ENCODE measurements around the gene FEM1B. TPM values are rescaled to one million over a fixed set of nuclear protein-coding genes. Genes with fewer than 3 reads are reported as not detected.

FEM1B gene
- total and polyA plus RNA-seq, 3 donors from 2014 or later: 65.8 to 122 (median 86.3) TPM

- no peaks in the 10 kb centered on the region for H3K36me3 ChIP-seq (ENCODE audit: low read depth, missing control alignments)
Observed at GRCh38 chr15:68340726-68341671, 63.5 kb downstream of the FEM1B start.

DNA sequence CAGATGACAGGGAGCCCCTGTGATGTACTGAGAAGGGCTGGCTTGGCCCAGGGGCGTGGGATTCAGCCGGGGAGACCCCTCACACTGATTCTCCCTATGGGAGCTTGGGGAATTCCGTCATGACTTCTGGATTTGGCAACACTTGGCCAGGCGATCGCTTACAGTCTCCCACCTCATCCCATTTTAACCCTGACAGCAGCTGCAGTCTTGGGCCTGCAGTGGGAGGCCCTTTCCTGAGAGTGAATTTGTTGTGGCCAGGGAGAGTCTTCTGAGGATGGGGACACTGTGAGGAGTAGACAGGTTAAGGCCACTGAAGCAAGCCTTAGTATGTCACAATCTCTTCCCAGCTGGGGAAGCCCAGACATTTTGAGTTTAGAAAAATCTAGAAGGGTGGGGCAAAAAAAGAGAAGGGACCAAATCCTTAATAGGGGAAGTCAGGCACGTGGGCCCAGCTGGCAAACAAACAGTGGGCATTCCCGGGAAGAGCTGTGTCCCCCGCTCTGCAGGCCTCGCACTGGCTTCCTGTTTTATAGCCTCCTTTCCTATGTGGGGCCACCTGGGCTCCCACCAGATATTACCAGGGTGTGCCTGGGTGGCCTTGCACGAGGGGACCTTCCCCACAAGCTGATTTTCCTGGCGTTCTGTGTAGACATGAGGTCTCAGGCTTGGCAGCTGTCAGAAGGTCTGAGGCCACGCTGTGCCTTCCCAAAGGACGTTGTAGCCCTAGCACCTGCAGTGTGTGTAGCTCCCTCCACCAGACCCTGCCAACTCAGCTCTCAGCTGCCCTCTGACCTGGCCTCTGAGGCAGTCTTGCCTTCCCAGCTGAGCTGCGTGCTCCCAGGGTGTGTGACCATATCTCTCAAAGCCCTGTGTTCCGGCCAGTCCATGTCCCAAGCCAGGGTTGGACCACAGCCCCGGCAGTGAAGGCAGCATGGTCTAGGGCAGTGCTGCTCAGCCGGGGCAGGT is 64.5 kb downstream of the FEM1B start:
- TF ChIP-seq POLR2A (IDR thresholded peaks at IDR 0.05): no peak
- TF ChIP-seq, protein P1, sequence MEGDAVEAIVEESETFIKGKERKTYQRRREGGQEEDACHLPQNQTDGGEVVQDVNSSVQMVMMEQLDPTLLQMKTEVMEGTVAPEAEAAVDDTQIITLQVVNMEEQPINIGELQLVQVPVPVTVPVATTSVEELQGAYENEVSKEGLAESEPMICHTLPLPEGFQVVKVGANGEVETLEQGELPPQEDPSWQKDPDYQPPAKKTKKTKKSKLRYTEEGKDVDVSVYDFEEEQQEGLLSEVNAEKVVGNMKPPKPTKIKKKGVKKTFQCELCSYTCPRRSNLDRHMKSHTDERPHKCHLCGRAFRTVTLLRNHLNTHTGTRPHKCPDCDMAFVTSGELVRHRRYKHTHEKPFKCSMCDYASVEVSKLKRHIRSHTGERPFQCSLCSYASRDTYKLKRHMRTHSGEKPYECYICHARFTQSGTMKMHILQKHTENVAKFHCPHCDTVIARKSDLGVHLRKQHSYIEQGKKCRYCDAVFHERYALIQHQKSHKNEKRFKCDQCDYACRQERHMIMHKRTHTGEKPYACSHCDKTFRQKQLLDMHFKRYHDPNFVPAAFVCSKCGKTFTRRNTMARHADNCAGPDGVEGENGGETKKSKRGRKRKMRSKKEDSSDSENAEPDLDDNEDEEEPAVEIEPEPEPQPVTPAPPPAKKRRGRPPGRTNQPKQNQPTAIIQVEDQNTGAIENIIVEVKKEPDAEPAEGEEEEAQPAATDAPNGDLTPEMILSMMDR (IDR thresholded peaks at IDR 0.05): no peak

More at GRCh38 chr15:68340726-68341671, 63.5 kb downstream of the FEM1B start:
- TF ChIP-seq, protein P1 (IDR thresholded peaks at IDR 0.05): no peak
- TF ChIP-seq POLR2A (IDR thresholded peaks at IDR 0.05): no peak
- WGBS, 2 donors: 44 to 50% methylated on average over 14 to 15 of the region's 15 CpGs
- no peak overlapping the region for H3K4me3 ChIP-seq
- H3K4me1 ChIP-seq: peaks cover 29% of the 10 kb centered on the region
- peak; percentile 29 for DNase-seq
- no peaks in the 10 kb centered on the region for H3K27me3 ChIP-seq
- peak overlapping the region; percentile 72 to 82 for H3K27ac ChIP-seq
- intact Hi-C loops (cut with DNase I; ENCODE audit: low total_unique reads): no loop called here
- no peaks in the 10 kb centered on the region for H3K9me3 ChIP-seq

GRCh38 chr15:68343579-68344225 is 66.2 kb downstream of the FEM1B start:
- Histone ChIP-seq H3K9me3 (no peaks in the 10 kb centered on the region), H3K27me3 (no peaks in the 10 kb centered on the region), H3K27ac (peak overlapping the region in 1 of 2 donors; percentile 82), H3K36me3 (ENCODE audit: low read depth, missing control alignments) (no peaks in the 10 kb centered on the region), H3K4me1 (peaks cover 29% of the 10 kb centered on the region), H3K4me3 (no peak overlapping the region)
- TF ChIP-seq, protein P1 (IDR thresholded peaks at IDR 0.05): no peak
- TF ChIP-seq POLR2A (IDR thresholded peaks at IDR 0.05): no peak
- intact Hi-C loops (cut with DNase I; ENCODE audit: low total_unique reads): no loop called here
- DNase-seq: no peak
- WGBS, 2 donors: 86 to 93% methylated on average over 11 to 14 of the region's 14 CpGs

More for the DNA sequence above, 64.5 kb downstream of the FEM1B start:
- peak; percentile 25 for DNase-seq
- intact Hi-C loops (cut with DNase I; ENCODE audit: low total_unique reads): no loop called here
- H3K27me3 ChIP-seq: no peaks in the 10 kb centered on the region
- H3K9me3 ChIP-seq: no peaks in the 10 kb centered on the region
- H3K27ac ChIP-seq: peak overlapping the region; percentile 72 to 82
- no peak overlapping the region for H3K4me3 ChIP-seq
- peaks cover 29% of the 10 kb centered on the region for H3K4me1 ChIP-seq
- H3K36me3 ChIP-seq (ENCODE audit: low read depth, missing control alignments): no peaks in the 10 kb centered on the region
- 37 to 45% methylated on average over 15 to 17 of the region's 17 CpGs for whole genome bisulfite sequencing, 2 donors

DNA sequence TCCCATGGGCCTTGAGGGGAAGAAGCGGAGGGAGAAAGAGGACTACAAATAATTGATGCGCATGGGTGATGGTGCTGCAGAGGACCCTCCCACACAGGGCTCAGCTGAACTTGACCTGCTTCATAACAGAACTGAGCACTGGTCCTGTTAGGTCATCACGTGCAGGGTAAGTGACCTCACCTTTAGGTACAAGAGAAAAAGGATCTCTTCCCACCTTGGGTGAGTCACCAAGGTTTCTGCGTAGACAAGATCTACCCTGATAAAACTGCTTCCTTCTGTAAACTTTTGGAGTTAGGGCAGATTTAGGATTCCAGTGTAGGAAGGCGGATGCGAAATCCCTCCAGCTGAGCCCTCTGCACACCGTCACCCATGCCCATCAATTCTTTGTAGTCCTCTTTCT is 67.1 kb downstream of the FEM1B start:
- intact Hi-C loops (cut with DNase I; ENCODE audit: low total_unique reads): no loop called here
- Histone ChIP-seq H3K9me3 (no peaks in the 10 kb centered on the region), H3K36me3 (ENCODE audit: low read depth, missing control alignments) (no peaks in the 10 kb centered on the region), H3K4me1 (peaks cover 29% of the 10 kb centered on the region), H3K27me3 (no peaks in the 10 kb centered on the region), H3K27ac (no peak overlapping the region), H3K4me3 (no peak overlapping the region)
- WGBS, 2 donors: 94 to 98% methylated on average over 7 of the region's 7 CpGs
- TF ChIP-seq POLR2A (IDR thresholded peaks at IDR 0.05): no peak
- TF ChIP-seq, protein P1 (IDR thresholded peaks at IDR 0.05): no peak
- no peak for DNase-seq

Other genes with a start within 250 kb of the FEM1B start
- 10 to 100 TPM; 60.5 to 87.6 TPM for gene PIAS1, start 223.4 kb upstream of the FEM1B start, total RNA-seq
- gene PIAS1, start 223.4 kb upstream of the FEM1B start, polyA plus RNA-seq (ENCODE audit: insufficient read depth, low read depth, low replicate concordance): 57.2 TPM
- gene CALML4, start 72.4 kb upstream of the FEM1B start, total RNA-seq: 10 to 100 TPM in 1 of 2 donors, 1 to 10 TPM in 1; 6.8 to 10.4 TPM
- 10.5 TPM for gene CALML4, start 72.4 kb upstream of the FEM1B start, polyA plus RNA-seq (ENCODE audit: insufficient read depth, low read depth, low replicate concordance)
- gene CLN6, start 48.0 kb upstream of the FEM1B start, total RNA-seq: 10 to 100 TPM; 39.7 to 58.8 TPM
- 23.3 TPM for gene CLN6, start 48.0 kb upstream of the FEM1B start, polyA plus RNA-seq (ENCODE audit: insufficient read depth, low read depth, low replicate concordance)
- 1 to 10 TPM; 4.3 to 5.6 TPM for gene ITGA11, start 154.4 kb downstream of the FEM1B start, total RNA-seq
- gene ITGA11, start 154.4 kb downstream of the FEM1B start, polyA plus RNA-seq (ENCODE audit: insufficient read depth, low read depth, low replicate concordance): 6.6 TPM

Measured in testis (tissue), 3 donors.